Mesothelial cell of epicardium (in vitro differentiated cells): ENCODE measurements around the gene NFATC1. TPM values are rescaled to one million over a fixed set of nuclear protein-coding genes. Genes with fewer than 3 reads are reported as not detected.
A peak's percentile ranks its signal among the peaks of the same experiment; 100 is the strongest.

Experiments
- DNase-seq, 2 experiments: peaks; one replicate each; pipeline ENCODE4 v3.0.0; 2021; ENCODE audit warnings: low spot score in 2 of 2; ENCODE audit not compliant: unreplicated experiment in 2 of 2
- H3K27ac Mint-ChIP-seq: 2 replicates; pipeline ENCODE4 v1.8.0; 2021; ENCODE audit warnings: mixed read lengths
- H3K27me3 Mint-ChIP-seq: 2 replicates; pipeline ENCODE4 v1.8.0; 2021; ENCODE audit warnings: low read depth, mixed read lengths
- H3K36me3 Mint-ChIP-seq: 2 replicates; pipeline ENCODE4 v1.8.0; 2021; ENCODE audit warnings: mixed read lengths
- H3K4me1 Mint-ChIP-seq: 2 replicates; pipeline ENCODE4 v1.8.0; 2021; ENCODE audit warnings: mixed read lengths
- H3K4me3 Mint-ChIP-seq: 2 replicates; pipeline ENCODE4 v1.8.0; 2021; ENCODE audit warnings: mild to moderate bottlenecking, moderate library complexity, mixed read lengths
- H3K9me3 Mint-ChIP-seq: 2 replicates; pipeline ENCODE4 v1.8.0; 2021; ENCODE audit warnings: mixed read lengths
- total RNA-seq: library from RNA; stranded (reverse); gene quantifications from 3 replicates; pipeline ENCODE4 v1.2.1, GENCODE V29; 2021
- TF ChIP-seq, protein P1 (sequence below): fragments of 200-600 bp; sonication (generic); IDR thresholded peaks from one replicate; pipeline ENCODE4 v1.5.0; 2021; ENCODE audit warnings: antibody characterized with exemption; ENCODE audit not compliant: unreplicated experiment

Gene NFATC1
- total RNA-seq, 1 donor from 2014 or later: 13.4 TPM

- peak overlapping the region; percentile 80 for H3K27ac Mint-ChIP-seq
- TF ChIP-seq, protein P1, sequence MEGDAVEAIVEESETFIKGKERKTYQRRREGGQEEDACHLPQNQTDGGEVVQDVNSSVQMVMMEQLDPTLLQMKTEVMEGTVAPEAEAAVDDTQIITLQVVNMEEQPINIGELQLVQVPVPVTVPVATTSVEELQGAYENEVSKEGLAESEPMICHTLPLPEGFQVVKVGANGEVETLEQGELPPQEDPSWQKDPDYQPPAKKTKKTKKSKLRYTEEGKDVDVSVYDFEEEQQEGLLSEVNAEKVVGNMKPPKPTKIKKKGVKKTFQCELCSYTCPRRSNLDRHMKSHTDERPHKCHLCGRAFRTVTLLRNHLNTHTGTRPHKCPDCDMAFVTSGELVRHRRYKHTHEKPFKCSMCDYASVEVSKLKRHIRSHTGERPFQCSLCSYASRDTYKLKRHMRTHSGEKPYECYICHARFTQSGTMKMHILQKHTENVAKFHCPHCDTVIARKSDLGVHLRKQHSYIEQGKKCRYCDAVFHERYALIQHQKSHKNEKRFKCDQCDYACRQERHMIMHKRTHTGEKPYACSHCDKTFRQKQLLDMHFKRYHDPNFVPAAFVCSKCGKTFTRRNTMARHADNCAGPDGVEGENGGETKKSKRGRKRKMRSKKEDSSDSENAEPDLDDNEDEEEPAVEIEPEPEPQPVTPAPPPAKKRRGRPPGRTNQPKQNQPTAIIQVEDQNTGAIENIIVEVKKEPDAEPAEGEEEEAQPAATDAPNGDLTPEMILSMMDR: no peak
- H3K36me3 Mint-ChIP-seq: no peaks in the 10 kb centered on the region
Measured at GRCh38 chr18:79424880-79425568, 29.3 kb downstream of the NFATC1 start.

GRCh38 chr18:79425569-79425886, 29.8 kb downstream of the NFATC1 start:
- Mint-ChIP-seq H3K4me1 (peaks cover 11% of the 10 kb centered on the region), H3K27ac (peak overlapping the region; percentile 80), H3K27me3 (no peaks in the 10 kb centered on the region), H3K9me3 (no peaks in the 10 kb centered on the region), H3K36me3 (no peaks in the 10 kb centered on the region), H3K4me3 (no peak overlapping the region)
- DNase-seq: no peak
- TF ChIP-seq, protein P1: no peak

More at GRCh38 chr18:79424880-79425568, 29.3 kb downstream of the NFATC1 start:
- Mint-ChIP-seq H3K27me3 (no peaks in the 10 kb centered on the region), H3K4me1 (peaks cover 11% of the 10 kb centered on the region), H3K9me3 (no peaks in the 10 kb centered on the region), H3K4me3 (no peak overlapping the region)
- no peak for DNase-seq

- TF ChIP-seq, protein P1: no peak
- Mint-ChIP-seq H3K36me3 (no peaks in the 10 kb centered on the region), H3K4me3 (no peak overlapping the region), H3K27ac (no peak overlapping the region), H3K9me3 (no peaks in the 10 kb centered on the region), H3K4me1 (peaks cover 11% of the 10 kb centered on the region), H3K27me3 (no peaks in the 10 kb centered on the region)
- no peak for DNase-seq
Measured at GRCh38 chr18:79426376-79427300, 30.9 kb downstream of the NFATC1 start.

DNA sequence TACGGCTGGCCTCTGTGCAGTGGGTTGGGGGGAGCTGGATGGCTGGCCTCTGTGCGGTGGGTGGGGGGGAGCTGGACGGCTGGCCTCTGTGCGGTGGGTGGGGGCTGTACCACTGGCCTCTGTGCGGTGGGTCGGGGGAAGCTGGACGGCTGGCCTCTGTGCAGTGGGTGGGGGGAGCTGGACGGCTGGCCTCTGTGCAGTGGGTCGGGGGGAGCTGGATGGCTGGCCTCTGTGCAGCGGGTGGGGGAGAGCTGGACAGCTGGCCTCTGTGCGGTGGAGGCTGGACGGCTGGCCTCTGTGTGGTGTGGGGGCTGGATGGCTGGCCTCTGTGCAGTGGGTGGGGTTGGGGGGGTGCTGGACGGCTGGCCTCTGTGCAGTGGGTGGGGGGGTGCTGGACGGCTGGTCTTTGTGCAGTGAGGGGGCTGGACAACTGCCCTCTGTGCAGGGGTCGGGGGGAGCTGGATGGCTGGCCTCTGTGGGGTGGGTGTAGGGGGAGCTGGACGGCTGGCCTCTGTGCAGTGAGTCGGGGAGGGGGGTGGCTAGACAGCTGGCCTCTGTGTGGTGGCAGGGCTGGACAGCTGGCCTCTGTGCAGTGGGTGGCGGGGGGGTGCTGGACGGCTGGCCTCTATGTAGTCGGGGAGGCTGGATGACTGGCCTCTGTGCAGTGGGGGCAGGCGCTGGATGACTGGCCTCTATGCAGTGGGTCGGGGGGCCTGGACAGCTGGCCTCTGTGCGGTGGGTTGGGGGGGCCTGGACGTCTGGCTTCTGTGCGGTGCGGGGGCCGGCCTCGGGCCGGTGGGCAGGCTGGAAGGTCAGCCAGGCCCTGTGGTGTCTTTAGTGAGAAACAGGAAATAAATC, 31.9 kb downstream of the NFATC1 start:
- peaks cover 11% of the 10 kb centered on the region for H3K4me1 Mint-ChIP-seq
- no peaks in the 10 kb centered on the region for H3K36me3 Mint-ChIP-seq
- H3K27ac Mint-ChIP-seq: no peak overlapping the region
- no peak for DNase-seq
- H3K4me3 Mint-ChIP-seq: no peak overlapping the region
- H3K27me3 Mint-ChIP-seq: no peaks in the 10 kb centered on the region
- no peaks in the 10 kb centered on the region for H3K9me3 Mint-ChIP-seq
- TF ChIP-seq, protein P1: no peak

- Mint-ChIP-seq H3K27ac (peak overlapping the region; percentile 39), H3K36me3 (no peaks in the 10 kb centered on the region), H3K27me3 (no peaks in the 10 kb centered on the region), H3K4me3 (no peak overlapping the region), H3K9me3 (no peaks in the 10 kb centered on the region), H3K4me1 (peaks cover 11% of the 10 kb centered on the region)
- TF ChIP-seq, protein P1: no peak
- no peak for DNase-seq
Measured at GRCh38 chr18:79428287-79428686, 32.6 kb downstream of the NFATC1 start.
